ENCODE results near the gene LIN37. TPM values are rescaled to one million over a fixed set of nuclear protein-coding genes. Genes with fewer than 3 reads are reported as not detected.

LIN37 gene
- total and polyA plus RNA-seq, 2 donors (not counting 3 experiments of a cell fraction or from before 2014, with no cell fraction given): 11.3 to 21.4 TPM

DNA sequence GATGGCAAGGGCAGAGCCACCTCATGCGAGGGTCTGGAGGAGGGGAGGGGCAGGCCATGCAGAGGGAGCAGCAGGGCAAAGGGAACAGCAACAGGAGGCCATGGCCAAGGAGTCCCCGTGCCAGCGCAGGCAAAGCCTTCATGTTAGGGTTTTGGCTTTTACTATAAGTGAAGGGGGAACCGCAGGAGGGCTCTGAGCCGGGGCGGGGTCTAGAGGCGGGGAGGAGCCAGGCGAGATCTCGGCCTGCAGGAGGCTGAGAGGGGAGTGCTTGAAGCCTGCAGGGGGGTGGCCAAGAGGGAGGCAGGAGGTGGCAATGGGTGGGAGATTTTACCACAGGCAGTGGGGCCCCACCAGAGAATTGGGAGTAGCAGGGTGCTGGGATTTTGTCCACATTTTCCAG lies 33.3 kb downstream of the LIN37 start:
- Histone ChIP-seq H4K20me1 (replicated peaks; ENCODE audit: control insufficient read depth, extremely low read depth, insufficient read depth, low read length) (no peaks in the 10 kb centered on the region), H3K36me3 (ENCODE audit: control insufficient read depth in 2 of 2, extremely low read depth in 1 of 2, insufficient read depth in 2 of 2, low read length in 2 of 2) (peaks cover 0 to 6% of the 10 kb centered on the region in 2 experiments), H3K4me1 (ENCODE audit: control insufficient read depth, extremely low read depth, insufficient read depth, low read length) (no peaks in the 10 kb centered on the region), H3K79me2 (ENCODE audit: control insufficient read depth, insufficient read depth, low read length) (no peaks in the 10 kb centered on the region), H3K4me2 (ENCODE audit: insufficient read depth, low read length) (no peak overlapping the region), H3K9me3 (replicated peaks; ENCODE audit: control insufficient read depth, insufficient read depth, low read length) (no peaks in the 10 kb centered on the region), H3K4me3 (replicated peaks in 1 of 3; ENCODE audit: insufficient read depth in 1 of 3, low read depth in 1 of 3, low read length in 3 of 3) (no peak overlapping the region), H3K27ac (ENCODE audit: insufficient read depth, low read depth, low read length) (no peak overlapping the region), H3K9ac (replicated peaks; ENCODE audit: extremely low read depth, insufficient read depth, low read length) (no peak overlapping the region), H2AFZ (ENCODE audit: low read depth, low read length) (no peak overlapping the region), H3K9me1 (replicated peaks; ENCODE audit: control insufficient read depth, extremely low read depth, insufficient read depth, low read length) (no peaks in the 10 kb centered on the region), H3K27me3 (ENCODE audit: control insufficient read depth in 2 of 2, insufficient read depth in 2 of 2, low read length in 2 of 2) (no peaks in the 10 kb centered on the region)
- TF ChIP-seq GATA2 (IDR thresholded peaks at IDR 0.05; ENCODE audit: insufficient read depth, insufficient read length, low read depth, low read length) (no peak), MYC (IDR thresholded peaks at IDR 0.05; ENCODE audit: low read depth, low read length) (no peak), EZH2 (IDR thresholded peaks at IDR 0.05; ENCODE audit: borderline replicate concordance, low read depth, low read length, severe bottlenecking) (no peak), FOS (IDR thresholded peaks at IDR 0.05; ENCODE audit: borderline replicate concordance, insufficient read depth, low read length) (no peak), JUN (IDR thresholded peaks at IDR 0.05; ENCODE audit: borderline replicate concordance, insufficient read depth, insufficient read length, low read depth) (no peak)
- TF ChIP-seq, protein P1, sequence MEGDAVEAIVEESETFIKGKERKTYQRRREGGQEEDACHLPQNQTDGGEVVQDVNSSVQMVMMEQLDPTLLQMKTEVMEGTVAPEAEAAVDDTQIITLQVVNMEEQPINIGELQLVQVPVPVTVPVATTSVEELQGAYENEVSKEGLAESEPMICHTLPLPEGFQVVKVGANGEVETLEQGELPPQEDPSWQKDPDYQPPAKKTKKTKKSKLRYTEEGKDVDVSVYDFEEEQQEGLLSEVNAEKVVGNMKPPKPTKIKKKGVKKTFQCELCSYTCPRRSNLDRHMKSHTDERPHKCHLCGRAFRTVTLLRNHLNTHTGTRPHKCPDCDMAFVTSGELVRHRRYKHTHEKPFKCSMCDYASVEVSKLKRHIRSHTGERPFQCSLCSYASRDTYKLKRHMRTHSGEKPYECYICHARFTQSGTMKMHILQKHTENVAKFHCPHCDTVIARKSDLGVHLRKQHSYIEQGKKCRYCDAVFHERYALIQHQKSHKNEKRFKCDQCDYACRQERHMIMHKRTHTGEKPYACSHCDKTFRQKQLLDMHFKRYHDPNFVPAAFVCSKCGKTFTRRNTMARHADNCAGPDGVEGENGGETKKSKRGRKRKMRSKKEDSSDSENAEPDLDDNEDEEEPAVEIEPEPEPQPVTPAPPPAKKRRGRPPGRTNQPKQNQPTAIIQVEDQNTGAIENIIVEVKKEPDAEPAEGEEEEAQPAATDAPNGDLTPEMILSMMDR (IDR thresholded peaks at IDR 0.05; ENCODE audit: extremely low read depth in 1 of 2, insufficient read depth in 1 of 2, low read depth in 1 of 2, low read length in 2 of 2): no peak
- no TSS peak for BruUV-seq (replicated peaks)
- DNase-seq (ENCODE audit: low read depth, low spot score) (no peak), FAIRE-seq (no peak)
- dilution Hi-C loops (cut with MboI; ENCODE audit: extremely low pct_ligation_motif_present, low sequenced_read_pairs) (no loop called here), intact Hi-C loops (cut with micrococcal nuclease) (no loop called here)
- POLR2A ChIA-PET: no interaction called here
- CTCF ChIA-PET: no interaction called here

DNA sequence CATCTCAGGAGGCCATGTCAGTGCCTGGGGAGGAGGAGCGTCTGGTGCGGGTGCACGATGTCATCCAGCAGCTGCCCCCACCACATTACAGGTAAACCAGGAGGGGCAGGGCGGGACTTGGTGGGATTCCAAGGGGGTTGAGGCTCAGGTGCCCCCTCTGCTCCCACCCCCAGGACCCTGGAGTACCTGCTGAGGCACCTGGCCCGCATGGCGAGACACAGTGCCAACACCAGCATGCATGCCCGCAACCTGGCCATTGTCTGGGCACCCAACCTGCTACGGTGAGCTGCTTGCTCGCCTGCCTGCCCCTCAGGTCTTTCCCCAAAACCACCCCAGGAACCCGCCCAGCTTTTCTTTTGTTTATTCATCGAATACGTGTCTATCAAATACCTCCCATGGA lies 34.2 kb downstream of the LIN37 start:
- Histone ChIP-seq H3K27me3 (ENCODE audit: control insufficient read depth in 2 of 2, insufficient read depth in 2 of 2, low read length in 2 of 2) (no peaks in the 10 kb centered on the region), H3K9me3 (replicated peaks; ENCODE audit: control insufficient read depth, insufficient read depth, low read length) (no peaks in the 10 kb centered on the region), H3K36me3 (ENCODE audit: control insufficient read depth in 2 of 2, extremely low read depth in 1 of 2, insufficient read depth in 2 of 2, low read length in 2 of 2) (peaks cover 0 to 6% of the 10 kb centered on the region in 2 experiments), H3K4me1 (ENCODE audit: control insufficient read depth, extremely low read depth, insufficient read depth, low read length) (no peaks in the 10 kb centered on the region), H4K20me1 (replicated peaks; ENCODE audit: control insufficient read depth, extremely low read depth, insufficient read depth, low read length) (no peaks in the 10 kb centered on the region), H2AFZ (ENCODE audit: low read depth, low read length) (no peak overlapping the region), H3K79me2 (ENCODE audit: control insufficient read depth, insufficient read depth, low read length) (no peaks in the 10 kb centered on the region), H3K9me1 (replicated peaks; ENCODE audit: control insufficient read depth, extremely low read depth, insufficient read depth, low read length) (no peaks in the 10 kb centered on the region), H3K4me2 (ENCODE audit: insufficient read depth, low read length) (no peak overlapping the region), H3K9ac (replicated peaks; ENCODE audit: extremely low read depth, insufficient read depth, low read length) (no peak overlapping the region), H3K4me3 (replicated peaks in 1 of 3; ENCODE audit: insufficient read depth in 1 of 3, low read depth in 1 of 3, low read length in 3 of 3) (no peak overlapping the region), H3K27ac (ENCODE audit: insufficient read depth, low read depth, low read length) (no peak overlapping the region)
- intact Hi-C loops (cut with micrococcal nuclease) (no loop called here), dilution Hi-C loops (cut with MboI; ENCODE audit: extremely low pct_ligation_motif_present, low sequenced_read_pairs) (no loop called here)
- BruUV-seq (replicated peaks): no TSS peak
- no peak for TF ChIP-seq MYC (IDR thresholded peaks at IDR 0.05; ENCODE audit: low read depth, low read length)
- no peak for TF ChIP-seq FOS (IDR thresholded peaks at IDR 0.05; ENCODE audit: borderline replicate concordance, insufficient read depth, low read length)
- TF ChIP-seq, protein P2, sequence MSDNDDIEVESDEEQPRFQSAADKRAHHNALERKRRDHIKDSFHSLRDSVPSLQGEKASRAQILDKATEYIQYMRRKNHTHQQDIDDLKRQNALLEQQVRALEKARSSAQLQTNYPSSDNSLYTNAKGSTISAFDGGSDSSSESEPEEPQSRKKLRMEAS (IDR thresholded peaks at IDR 0.05; ENCODE audit: insufficient read depth, insufficient read length): no peak
- TF ChIP-seq POLR2A (IDR thresholded peaks at IDR 0.05; ENCODE audit: low read depth, low read length): no peak
- TF ChIP-seq, protein P1 (IDR thresholded peaks at IDR 0.05; ENCODE audit: extremely low read depth in 1 of 2, insufficient read depth in 1 of 2, low read depth in 1 of 2, low read length in 2 of 2): no peak
- TF ChIP-seq GATA2 (IDR thresholded peaks at IDR 0.05; ENCODE audit: insufficient read depth, insufficient read length, low read depth, low read length): no peak
- no peak for TF ChIP-seq JUN (IDR thresholded peaks at IDR 0.05; ENCODE audit: borderline replicate concordance, insufficient read depth, insufficient read length, low read depth)
- TF ChIP-seq EZH2 (IDR thresholded peaks at IDR 0.05; ENCODE audit: borderline replicate concordance, low read depth, low read length, severe bottlenecking): no peak
- TF ChIP-seq POLR2AphosphoS5 (IDR thresholded peaks at IDR 0.05; ENCODE audit: insufficient read depth, low read depth, low read length): no peak
- DNase-seq (ENCODE audit: low read depth, low spot score) (no peak), FAIRE-seq (no peak)
- CTCF ChIA-PET: no interaction called here
- POLR2A ChIA-PET: no interaction called here

Data from endothelial cell of umbilical vein (primary cell).